ENCODE measurements around the gene PTPRG. TPM values are rescaled to one million over a fixed set of nuclear protein-coding genes. Genes with fewer than 3 reads are reported as not detected.

Gene PTPRG
- total and polyA plus RNA-seq, 2 donors (not counting 1 experiment from before 2014, with no cell fraction given) = 67.0 to 97.9 TPM

DNA sequence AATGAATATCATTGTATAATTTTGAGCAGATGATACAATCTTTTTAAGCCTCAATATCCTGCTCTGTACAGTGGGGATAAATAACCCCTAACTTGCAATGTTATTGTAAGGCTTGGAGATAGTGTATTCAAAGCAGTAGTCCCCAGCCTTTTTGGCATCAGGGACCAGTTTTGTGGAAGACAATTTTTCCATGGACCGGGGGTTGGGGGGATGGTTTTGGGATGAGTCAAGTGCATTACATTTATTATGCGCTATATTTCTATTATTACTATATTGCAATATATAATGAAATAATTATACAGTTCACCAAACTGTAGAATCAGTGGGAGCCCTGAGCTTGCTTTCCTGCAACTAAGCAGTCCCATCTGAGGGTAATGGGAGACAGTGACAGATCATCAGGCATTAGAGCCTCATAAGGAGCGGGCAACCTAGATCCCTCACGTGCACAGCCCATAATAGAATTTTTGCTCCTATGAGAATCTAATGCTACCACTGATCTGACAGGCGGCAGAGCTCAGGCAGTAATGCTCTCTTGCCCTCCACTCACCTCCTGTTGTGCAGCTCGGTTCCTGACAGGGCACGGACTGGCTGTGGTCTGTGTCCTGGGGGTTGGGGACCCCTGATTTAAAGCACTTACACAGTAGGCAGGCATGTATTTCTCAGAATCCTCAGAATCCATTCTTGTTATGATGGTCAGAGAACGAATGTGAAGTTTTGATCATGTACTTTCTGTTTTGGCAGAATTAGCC lies 102.2 kb downstream of the PTPRG start:
- Histone ChIP-seq H3K9me3 (ENCODE audit: control insufficient read depth, insufficient read depth, low read depth, low read length) (no peaks in the 10 kb centered on the region), H3K79me2 (ENCODE audit: control insufficient read depth, insufficient read depth, low read length) (peaks cover 11% of the 10 kb centered on the region), H2AFZ (ENCODE audit: low read length) (no peak overlapping the region), H3K4me2 (ENCODE audit: extremely low read depth, insufficient read depth, low read length) (peak overlapping the region; percentile 57), H3K27ac (ENCODE audit: insufficient read depth, low read length) (peak overlapping the region; percentile 55), H3K4me1 (ENCODE audit: control insufficient read depth, extremely low read depth, insufficient read depth, low read length) (peaks cover 3% of the 10 kb centered on the region), H3K36me3 (ENCODE audit: control insufficient read depth, insufficient read depth, low read length) (no peaks in the 10 kb centered on the region), H3K9ac (ENCODE audit: insufficient read depth, low read length) (no peak overlapping the region), H4K20me1 (ENCODE audit: control insufficient read depth, extremely low read depth, insufficient read depth, low read length) (no peaks in the 10 kb centered on the region), H3K4me3 (replicated peaks in 1 of 4; ENCODE audit: control extremely low read depth in 1 of 4, insufficient read depth in 1 of 4, low read depth in 3 of 4, low read length in 4 of 4) (peak overlapping the region; percentile 14 to 55 (median 35)), H3K27me3 (ENCODE audit: control insufficient read depth, insufficient read depth, low read length) (no peaks in the 10 kb centered on the region)
- TF ChIP-seq EZH2 (IDR thresholded peaks at IDR 0.05; ENCODE audit: low read length, missing control alignments) = no peak
- TF ChIP-seq, protein P1, sequence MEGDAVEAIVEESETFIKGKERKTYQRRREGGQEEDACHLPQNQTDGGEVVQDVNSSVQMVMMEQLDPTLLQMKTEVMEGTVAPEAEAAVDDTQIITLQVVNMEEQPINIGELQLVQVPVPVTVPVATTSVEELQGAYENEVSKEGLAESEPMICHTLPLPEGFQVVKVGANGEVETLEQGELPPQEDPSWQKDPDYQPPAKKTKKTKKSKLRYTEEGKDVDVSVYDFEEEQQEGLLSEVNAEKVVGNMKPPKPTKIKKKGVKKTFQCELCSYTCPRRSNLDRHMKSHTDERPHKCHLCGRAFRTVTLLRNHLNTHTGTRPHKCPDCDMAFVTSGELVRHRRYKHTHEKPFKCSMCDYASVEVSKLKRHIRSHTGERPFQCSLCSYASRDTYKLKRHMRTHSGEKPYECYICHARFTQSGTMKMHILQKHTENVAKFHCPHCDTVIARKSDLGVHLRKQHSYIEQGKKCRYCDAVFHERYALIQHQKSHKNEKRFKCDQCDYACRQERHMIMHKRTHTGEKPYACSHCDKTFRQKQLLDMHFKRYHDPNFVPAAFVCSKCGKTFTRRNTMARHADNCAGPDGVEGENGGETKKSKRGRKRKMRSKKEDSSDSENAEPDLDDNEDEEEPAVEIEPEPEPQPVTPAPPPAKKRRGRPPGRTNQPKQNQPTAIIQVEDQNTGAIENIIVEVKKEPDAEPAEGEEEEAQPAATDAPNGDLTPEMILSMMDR (conservative IDR thresholded peaks at IDR 0.05 in 1 of 2, IDR thresholded peaks at IDR 0.05 in 1 of 2; ENCODE audit: low read depth in 1 of 2, low read length in 2 of 2) = no peak
- no peak for DNase-seq (ENCODE audit: low read depth in 2 of 2)

DNA sequence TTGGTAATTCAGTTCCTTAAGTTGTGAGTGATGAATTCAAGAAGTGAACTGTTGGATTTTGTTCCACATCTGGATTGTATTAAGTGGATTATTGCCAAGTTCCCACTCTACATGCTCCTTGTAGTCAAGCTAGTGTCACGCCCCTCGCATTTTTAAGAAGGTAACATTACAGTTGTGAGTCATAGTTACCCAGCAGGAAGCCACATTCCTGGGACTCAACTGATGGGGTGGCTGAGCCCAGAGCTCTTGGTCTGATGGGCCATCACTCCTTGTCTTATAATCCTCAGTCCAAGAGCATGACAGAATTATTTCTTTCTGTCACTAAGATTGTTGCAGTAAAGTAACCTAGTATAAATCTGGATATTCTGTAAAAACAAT lies 102.7 kb downstream of the PTPRG start:
- no peaks in the 10 kb centered on the region for H3K9me3 ChIP-seq (ENCODE audit: control insufficient read depth, insufficient read depth, low read depth, low read length)
- H2AFZ ChIP-seq (ENCODE audit: low read length) = no peak overlapping the region
- H3K9ac ChIP-seq (ENCODE audit: insufficient read depth, low read length) = no peak overlapping the region
- peaks cover 3% of the 10 kb centered on the region for H3K4me1 ChIP-seq (ENCODE audit: control insufficient read depth, extremely low read depth, insufficient read depth, low read length)
- peak; percentile 95 to 96 for DNase-seq (ENCODE audit: low read depth in 2 of 2)
- TF ChIP-seq, protein P1 (conservative IDR thresholded peaks at IDR 0.05 in 1 of 2, IDR thresholded peaks at IDR 0.05 in 1 of 2; ENCODE audit: low read depth in 1 of 2, low read length in 2 of 2) = no peak
- no peak for TF ChIP-seq EZH2 (IDR thresholded peaks at IDR 0.05; ENCODE audit: low read length, missing control alignments)
- H3K4me2 ChIP-seq (ENCODE audit: extremely low read depth, insufficient read depth, low read length) = peak overlapping the region; percentile 57
- no peaks in the 10 kb centered on the region for H3K36me3 ChIP-seq (ENCODE audit: control insufficient read depth, insufficient read depth, low read length)
- peaks cover 11% of the 10 kb centered on the region for H3K79me2 ChIP-seq (ENCODE audit: control insufficient read depth, insufficient read depth, low read length)
- peak overlapping the region; percentile 55 for H3K27ac ChIP-seq (ENCODE audit: insufficient read depth, low read length)
- no peaks in the 10 kb centered on the region for H3K27me3 ChIP-seq (ENCODE audit: control insufficient read depth, insufficient read depth, low read length)
- no peaks in the 10 kb centered on the region for H4K20me1 ChIP-seq (ENCODE audit: control insufficient read depth, extremely low read depth, insufficient read depth, low read length)
- H3K4me3 ChIP-seq (replicated peaks in 1 of 4; ENCODE audit: control extremely low read depth in 1 of 4, insufficient read depth in 1 of 4, low read depth in 3 of 4, low read length in 4 of 4) = peak overlapping the region in 3 of 4 experiments; percentile 14 to 55 (median 48)

DNA sequence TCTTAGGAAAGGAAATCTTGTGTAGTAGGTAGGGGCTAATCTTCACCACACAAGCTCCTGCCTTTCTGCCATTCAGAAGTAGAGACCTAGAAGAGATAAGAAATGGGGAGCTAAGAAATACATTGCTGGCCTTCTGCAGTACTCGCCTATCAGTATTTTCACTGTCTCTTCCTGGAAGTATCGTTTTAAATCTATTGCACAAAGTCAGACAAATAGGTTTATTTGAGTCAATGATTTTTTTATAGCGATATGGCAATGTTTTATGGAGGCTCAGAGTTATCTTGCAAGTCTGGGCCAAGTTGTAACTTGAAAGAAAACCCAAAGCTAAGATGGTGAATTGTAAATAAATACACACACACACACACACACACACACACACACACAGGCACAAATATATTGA lies 103.8 kb downstream of the PTPRG start:
- Histone ChIP-seq H3K9me3 (ENCODE audit: control insufficient read depth, insufficient read depth, low read depth, low read length) (no peaks in the 10 kb centered on the region), H3K4me2 (ENCODE audit: extremely low read depth, insufficient read depth, low read length) (no peak overlapping the region), H2AFZ (ENCODE audit: low read length) (no peak overlapping the region), H3K27me3 (ENCODE audit: control insufficient read depth, insufficient read depth, low read length) (no peaks in the 10 kb centered on the region), H3K9ac (ENCODE audit: insufficient read depth, low read length) (no peak overlapping the region), H3K27ac (ENCODE audit: insufficient read depth, low read length) (no peak overlapping the region), H4K20me1 (ENCODE audit: control insufficient read depth, extremely low read depth, insufficient read depth, low read length) (no peaks in the 10 kb centered on the region), H3K79me2 (ENCODE audit: control insufficient read depth, insufficient read depth, low read length) (peaks cover 17% of the 10 kb centered on the region), H3K4me3 (replicated peaks in 1 of 4; ENCODE audit: control extremely low read depth in 1 of 4, insufficient read depth in 1 of 4, low read depth in 3 of 4, low read length in 4 of 4) (no peak overlapping the region), H3K36me3 (ENCODE audit: control insufficient read depth, insufficient read depth, low read length) (no peaks in the 10 kb centered on the region), H3K4me1 (ENCODE audit: control insufficient read depth, extremely low read depth, insufficient read depth, low read length) (peaks cover 3% of the 10 kb centered on the region)
- DNase-seq (ENCODE audit: low read depth in 2 of 2) = no peak
- TF ChIP-seq EZH2 (IDR thresholded peaks at IDR 0.05; ENCODE audit: low read length, missing control alignments) = no peak
- TF ChIP-seq, protein P1 (conservative IDR thresholded peaks at IDR 0.05 in 1 of 2, IDR thresholded peaks at IDR 0.05 in 1 of 2; ENCODE audit: low read depth in 1 of 2, low read length in 2 of 2) = no peak
